Liver (tissue), 9 donors: ENCODE data around the gene AXIN1. TPM values are rescaled to one million over a fixed set of nuclear protein-coding genes. Genes with fewer than 3 reads are reported as not detected.

ENCODE experiments used
- DNase-seq: peaks from one replicate; pipeline ENCODE4 v3.0.0-alpha.2; 2017; ENCODE audit warnings: low spot score
- H3K27ac ChIP-seq, 2 donors: one replicate each; pipeline ENCODE4 v1.7.0; 2013; ENCODE audit warnings: inconsistent platforms in 2 of 2, low read length in 2 of 2, control low read depth in 1 of 2, low read depth in 1 of 2, mild to moderate bottlenecking in 1 of 2
- H3K27me3 ChIP-seq, 4 donors: one replicate each; pipeline versions ENCODE4 v1.6.1 to v1.7.0; 2013; ENCODE audit warnings: low read length in 3 of 4, inconsistent platforms in 1 of 4, mild to moderate bottlenecking in 1 of 4, moderate library complexity in 1 of 4; ENCODE audit not compliant: control insufficient read depth in 4 of 4, insufficient read depth in 4 of 4
- H3K36me3 ChIP-seq, 4 donors: one replicate each; pipeline versions ENCODE4 v1.6.1 to v1.7.0; 2013; ENCODE audit warnings: low read length in 3 of 4, mild to moderate bottlenecking in 3 of 4, low read depth in 1 of 4, moderate library complexity in 1 of 4; ENCODE audit not compliant: control insufficient read depth in 4 of 4, insufficient read depth in 3 of 4
- H3K4me1 ChIP-seq, 4 donors: one replicate each; pipeline versions ENCODE4 v1.6.1 to v1.7.0; 2013; ENCODE audit warnings: low read length in 3 of 4, mild to moderate bottlenecking in 3 of 4, moderate library complexity in 1 of 4; ENCODE audit not compliant: control insufficient read depth in 4 of 4, insufficient read depth in 4 of 4
- H3K4me3 ChIP-seq, 3 donors: one replicate each; pipeline versions ENCODE4 v1.6.1 to v1.7.0; 2013; ENCODE audit warnings: low read length in 3 of 3, control low read depth in 1 of 3, low read depth in 1 of 3, mild to moderate bottlenecking in 1 of 3
- H3K9ac ChIP-seq, 2 donors: one replicate each; pipeline ENCODE4 v1.7.0; 2013; ENCODE audit warnings: low read length in 2 of 2, mild to moderate bottlenecking in 2 of 2, moderate library complexity in 2 of 2, control low read depth in 1 of 2, low read depth in 1 of 2
- H3K9me3 ChIP-seq, 4 donors: one replicate each; pipeline versions ENCODE4 v1.6.1 to v1.7.0; 2013; ENCODE audit warnings: low read length in 3 of 4; ENCODE audit not compliant: control insufficient read depth in 4 of 4
- ATF3 ChIP-seq: IDR thresholded peaks from 2 replicates; pipeline ENCODE4 v1.6.1; 2016; ENCODE audit warnings: antibody characterized with exemption
- EGR1 ChIP-seq, 2 donors: IDR thresholded peaks; 2 replicates each; pipeline ENCODE4 v1.6.1; 2016 to 2018; ENCODE audit warnings: antibody characterized with exemption in 2 of 2, low read depth in 2 of 2
- FOXA1 ChIP-seq: IDR thresholded peaks from 2 replicates; pipeline ENCODE4 v1.6.1; 2016; ENCODE audit warnings: antibody characterized with exemption
- FOXA2 ChIP-seq: IDR thresholded peaks from 2 replicates; pipeline ENCODE4 v1.6.1; 2016; ENCODE audit warnings: antibody characterized with exemption
- HNF4A ChIP-seq, 2 donors: conservative IDR thresholded peaks; 2 replicates each; pipeline ENCODE4 v1.6.1; 2016; ENCODE audit warnings: antibody characterized with exemption in 2 of 2, mild to moderate bottlenecking in 2 of 2
- HNF4G ChIP-seq: IDR thresholded peaks from 2 replicates; pipeline ENCODE4 v1.6.1; 2016; ENCODE audit warnings: antibody characterized with exemption
- JUND ChIP-seq, 2 donors: IDR thresholded peaks; 2 replicates each; pipeline ENCODE4 v1.6.1; 2016; ENCODE audit warnings: antibody characterized with exemption in 2 of 2
- MAX ChIP-seq: IDR thresholded peaks from 2 replicates; pipeline ENCODE4 v1.6.1; 2016; ENCODE audit warnings: antibody characterized with exemption
- NR2F2 ChIP-seq: IDR thresholded peaks from 2 replicates; pipeline ENCODE4 v1.6.1; 2016; ENCODE audit warnings: antibody characterized with exemption
- RAD21 ChIP-seq, 2 donors: IDR thresholded peaks; 2 replicates each; pipeline ENCODE4 v1.6.1; 2016; ENCODE audit warnings: antibody characterized with exemption in 2 of 2, mild to moderate bottlenecking in 2 of 2
- SP1 ChIP-seq: IDR thresholded peaks from 2 replicates; pipeline ENCODE4 v1.6.1; 2018; ENCODE audit warnings: antibody characterized with exemption, mild to moderate bottlenecking
- YY1 ChIP-seq: IDR thresholded peaks from 2 replicates; pipeline ENCODE4 v1.6.1; 2016; ENCODE audit warnings: antibody characterized with exemption, mild to moderate bottlenecking
- WGBS: extraction: QIAGEN DNeasy Blood & Tissue Kit; methylation state at CpG from one replicate; pipeline ENCODE4 v1.1.7; 2013; 5-methylcytosine and 5-hydroxymethylcytosine counted together
- polyA plus RNA-seq, 2 donors: library from polyadenylated mRNA; stranded (reverse) in 1 of 2; unstranded in 1 of 2; fragments of 200-250 nt in 1 of 2; fragments of >200 nt in 1 of 2; fragmentation: Nextera tagmentation in 1 of 2; extraction: Ambion mirVana in 1 of 2; gene quantifications; one replicate each; pipeline versions ENCODE4 v1.2.1 to v1.2.3, GENCODE V29; 2013 to 2015
- total RNA-seq, 2 donors: library from RNA; depleted of rRNA; stranded (reverse); fragments of >200 nt; gene quantifications; one replicate each; pipeline ENCODE4 v1.2.3, GENCODE V29; 2014
- TF ChIP-seq, protein P1 (sequence below): IDR thresholded peaks from 2 replicates; pipeline ENCODE4 v1.6.1; 2016; ENCODE audit warnings: antibody characterized with exemption
- TF ChIP-seq, protein P2 (sequence below): IDR thresholded peaks from 2 replicates; pipeline ENCODE4 v1.6.1; 2016; ENCODE audit warnings: antibody characterized with exemption, mild to moderate bottlenecking
- TF ChIP-seq, protein P3 (sequence below): fragments of 150-350 bp; IDR thresholded peaks from 2 replicates; pipeline ENCODE4 v1.5.1; 2017; ENCODE audit warnings: improper control_type of control experiment, low read depth, low read length; ENCODE audit not compliant: missing input control
- donor health status: healthy.
- donor health status: healthy.
- donor health status: healthy.
- donor health status: healthy.
- donor health status: healthy.

AXIN1 gene
- total and polyA plus RNA-seq, 4 donors = 2.0 to 10.3 (median 7.9) TPM

GRCh38 chr16:366476-366875 is 14.0 kb upstream of the AXIN1 start:
- H3K4me1 ChIP-seq = peaks cover 4 to 21% (median 16%) of the 10 kb centered on the region in 4 donors
- 96% methylated on average over 10 of the region's 10 CpGs for WGBS
- H3K9me3 ChIP-seq = no peaks in the 10 kb centered on the region
- no peaks in the 10 kb centered on the region for H3K27me3 ChIP-seq
- peaks cover 0 to 14% (median 4%) of the 10 kb centered on the region in 4 donors for H3K36me3 ChIP-seq
- no peak overlapping the region for H3K4me3 ChIP-seq
- DNase-seq = no peak
- H3K9ac ChIP-seq = no peak overlapping the region
- H3K27ac ChIP-seq = no peak overlapping the region
- TF ChIP-seq NR2F2 (no peak), SP1 (no peak), JUND (IDR thresholded peaks at IDR 0.05) (no peak), FOXA2 (no peak), ATF3 (no peak)

GRCh38 chr16:364595-365491 is 12.3 kb upstream of the AXIN1 start:
- Histone ChIP-seq H3K9me3 (no peaks in the 10 kb centered on the region), H3K4me3 (no peak overlapping the region), H3K36me3 (peaks cover 0 to 14% (median 4%) of the 10 kb centered on the region in 4 donors), H3K4me1 (peaks cover 2 to 11% (median 10%) of the 10 kb centered on the region in 4 donors), H3K9ac (no peak overlapping the region), H3K27me3 (no peaks in the 10 kb centered on the region), H3K27ac (no peak overlapping the region)
- no peak for TF ChIP-seq JUND (IDR thresholded peaks at IDR 0.05)
- TF ChIP-seq, protein P1, sequence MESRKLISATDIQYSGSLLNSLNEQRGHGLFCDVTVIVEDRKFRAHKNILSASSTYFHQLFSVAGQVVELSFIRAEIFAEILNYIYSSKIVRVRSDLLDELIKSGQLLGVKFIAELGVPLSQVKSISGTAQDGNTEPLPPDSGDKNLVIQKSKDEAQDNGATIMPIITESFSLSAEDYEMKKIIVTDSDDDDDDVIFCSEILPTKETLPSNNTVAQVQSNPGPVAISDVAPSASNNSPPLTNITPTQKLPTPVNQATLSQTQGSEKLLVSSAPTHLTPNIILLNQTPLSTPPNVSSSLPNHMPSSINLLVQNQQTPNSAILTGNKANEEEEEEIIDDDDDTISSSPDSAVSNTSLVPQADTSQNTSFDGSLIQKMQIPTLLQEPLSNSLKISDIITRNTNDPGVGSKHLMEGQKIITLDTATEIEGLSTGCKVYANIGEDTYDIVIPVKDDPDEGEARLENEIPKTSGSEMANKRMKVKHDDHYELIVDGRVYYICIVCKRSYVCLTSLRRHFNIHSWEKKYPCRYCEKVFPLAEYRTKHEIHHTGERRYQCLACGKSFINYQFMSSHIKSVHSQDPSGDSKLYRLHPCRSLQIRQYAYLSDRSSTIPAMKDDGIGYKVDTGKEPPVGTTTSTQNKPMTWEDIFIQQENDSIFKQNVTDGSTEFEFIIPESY = no peak
- no peak for TF ChIP-seq EGR1 (IDR thresholded peaks at IDR 0.05; ENCODE audit: low read depth in 2 of 2)
- TF ChIP-seq YY1 = no peak
- TF ChIP-seq NR2F2 = no peak
- TF ChIP-seq ATF3 = no peak
- no peak for TF ChIP-seq FOXA2
- no peak for TF ChIP-seq MAX
- no peak for TF ChIP-seq FOXA1
- no peak for TF ChIP-seq RAD21 (IDR thresholded peaks at IDR 0.05)
- DNase-seq = no peak
- WGBS = 59% methylated on average over 19 of the region's 19 CpGs

DNA sequence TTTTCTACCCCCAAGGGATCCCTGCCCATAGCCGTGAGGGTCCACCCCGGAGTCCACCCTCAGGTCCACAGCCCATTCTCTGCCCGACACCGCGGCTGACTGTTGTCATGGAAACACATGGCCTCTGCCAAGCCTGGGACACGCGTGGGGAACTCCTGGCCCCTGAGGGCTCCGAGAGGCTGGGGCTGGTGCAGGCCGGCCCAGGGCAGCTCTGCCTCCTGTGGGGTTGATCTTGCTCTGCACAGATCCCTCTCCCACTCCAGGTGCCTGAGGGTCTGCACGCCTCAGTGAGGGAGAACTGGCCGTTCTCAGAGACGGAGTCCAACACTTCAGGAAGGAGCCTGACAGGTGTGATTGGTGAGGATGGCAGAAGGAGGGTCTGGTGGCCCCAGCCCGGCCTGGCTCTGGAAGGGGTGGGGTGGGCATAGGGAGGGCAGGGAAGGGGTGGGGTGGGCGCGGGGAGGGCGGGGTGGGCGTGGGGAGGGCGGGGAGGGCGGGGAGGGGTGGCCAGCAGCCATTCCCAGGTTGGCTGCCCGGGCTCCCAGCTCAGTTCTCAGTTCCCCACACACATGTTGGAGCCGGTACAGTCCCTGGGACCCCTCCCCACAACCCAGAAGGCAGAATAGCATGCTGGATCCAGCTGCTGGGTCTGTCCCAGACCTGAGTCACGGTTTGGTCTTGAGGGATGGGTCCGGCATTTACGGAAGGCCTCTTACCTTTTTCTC is 11.4 kb upstream of the AXIN1 start:
- Histone ChIP-seq H3K36me3 (peaks cover 0 to 14% (median 4%) of the 10 kb centered on the region in 4 donors), H3K9me3 (no peaks in the 10 kb centered on the region), H3K4me1 (peaks cover 0 to 3% (median 2%) of the 10 kb centered on the region in 4 donors), H3K27ac (no peak overlapping the region), H3K4me3 (no peak overlapping the region), H3K27me3 (no peaks in the 10 kb centered on the region), H3K9ac (no peak overlapping the region)
- TF ChIP-seq ATF3 (no peak), HNF4G (no peak), FOXA2 (no peak), HNF4A (conservative IDR thresholded peaks at IDR 0.05) (no peak), RAD21 (IDR thresholded peaks at IDR 0.05) (no peak), SP1 (no peak), MAX (no peak)
- TF ChIP-seq, protein P2, sequence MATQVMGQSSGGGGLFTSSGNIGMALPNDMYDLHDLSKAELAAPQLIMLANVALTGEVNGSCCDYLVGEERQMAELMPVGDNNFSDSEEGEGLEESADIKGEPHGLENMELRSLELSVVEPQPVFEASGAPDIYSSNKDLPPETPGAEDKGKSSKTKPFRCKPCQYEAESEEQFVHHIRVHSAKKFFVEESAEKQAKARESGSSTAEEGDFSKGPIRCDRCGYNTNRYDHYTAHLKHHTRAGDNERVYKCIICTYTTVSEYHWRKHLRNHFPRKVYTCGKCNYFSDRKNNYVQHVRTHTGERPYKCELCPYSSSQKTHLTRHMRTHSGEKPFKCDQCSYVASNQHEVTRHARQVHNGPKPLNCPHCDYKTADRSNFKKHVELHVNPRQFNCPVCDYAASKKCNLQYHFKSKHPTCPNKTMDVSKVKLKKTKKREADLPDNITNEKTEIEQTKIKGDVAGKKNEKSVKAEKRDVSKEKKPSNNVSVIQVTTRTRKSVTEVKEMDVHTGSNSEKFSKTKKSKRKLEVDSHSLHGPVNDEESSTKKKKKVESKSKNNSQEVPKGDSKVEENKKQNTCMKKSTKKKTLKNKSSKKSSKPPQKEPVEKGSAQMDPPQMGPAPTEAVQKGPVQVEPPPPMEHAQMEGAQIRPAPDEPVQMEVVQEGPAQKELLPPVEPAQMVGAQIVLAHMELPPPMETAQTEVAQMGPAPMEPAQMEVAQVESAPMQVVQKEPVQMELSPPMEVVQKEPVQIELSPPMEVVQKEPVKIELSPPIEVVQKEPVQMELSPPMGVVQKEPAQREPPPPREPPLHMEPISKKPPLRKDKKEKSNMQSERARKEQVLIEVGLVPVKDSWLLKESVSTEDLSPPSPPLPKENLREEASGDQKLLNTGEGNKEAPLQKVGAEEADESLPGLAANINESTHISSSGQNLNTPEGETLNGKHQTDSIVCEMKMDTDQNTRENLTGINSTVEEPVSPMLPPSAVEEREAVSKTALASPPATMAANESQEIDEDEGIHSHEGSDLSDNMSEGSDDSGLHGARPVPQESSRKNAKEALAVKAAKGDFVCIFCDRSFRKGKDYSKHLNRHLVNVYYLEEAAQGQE = no peak
- TF ChIP-seq, protein P3, sequence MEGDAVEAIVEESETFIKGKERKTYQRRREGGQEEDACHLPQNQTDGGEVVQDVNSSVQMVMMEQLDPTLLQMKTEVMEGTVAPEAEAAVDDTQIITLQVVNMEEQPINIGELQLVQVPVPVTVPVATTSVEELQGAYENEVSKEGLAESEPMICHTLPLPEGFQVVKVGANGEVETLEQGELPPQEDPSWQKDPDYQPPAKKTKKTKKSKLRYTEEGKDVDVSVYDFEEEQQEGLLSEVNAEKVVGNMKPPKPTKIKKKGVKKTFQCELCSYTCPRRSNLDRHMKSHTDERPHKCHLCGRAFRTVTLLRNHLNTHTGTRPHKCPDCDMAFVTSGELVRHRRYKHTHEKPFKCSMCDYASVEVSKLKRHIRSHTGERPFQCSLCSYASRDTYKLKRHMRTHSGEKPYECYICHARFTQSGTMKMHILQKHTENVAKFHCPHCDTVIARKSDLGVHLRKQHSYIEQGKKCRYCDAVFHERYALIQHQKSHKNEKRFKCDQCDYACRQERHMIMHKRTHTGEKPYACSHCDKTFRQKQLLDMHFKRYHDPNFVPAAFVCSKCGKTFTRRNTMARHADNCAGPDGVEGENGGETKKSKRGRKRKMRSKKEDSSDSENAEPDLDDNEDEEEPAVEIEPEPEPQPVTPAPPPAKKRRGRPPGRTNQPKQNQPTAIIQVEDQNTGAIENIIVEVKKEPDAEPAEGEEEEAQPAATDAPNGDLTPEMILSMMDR = no peak
- no peak for DNase-seq
- WGBS = 41% methylated on average over 24 of the region's 24 CpGs
